Measurements from ENCODE around the gene SMCP.

Gene SMCP

DNA sequence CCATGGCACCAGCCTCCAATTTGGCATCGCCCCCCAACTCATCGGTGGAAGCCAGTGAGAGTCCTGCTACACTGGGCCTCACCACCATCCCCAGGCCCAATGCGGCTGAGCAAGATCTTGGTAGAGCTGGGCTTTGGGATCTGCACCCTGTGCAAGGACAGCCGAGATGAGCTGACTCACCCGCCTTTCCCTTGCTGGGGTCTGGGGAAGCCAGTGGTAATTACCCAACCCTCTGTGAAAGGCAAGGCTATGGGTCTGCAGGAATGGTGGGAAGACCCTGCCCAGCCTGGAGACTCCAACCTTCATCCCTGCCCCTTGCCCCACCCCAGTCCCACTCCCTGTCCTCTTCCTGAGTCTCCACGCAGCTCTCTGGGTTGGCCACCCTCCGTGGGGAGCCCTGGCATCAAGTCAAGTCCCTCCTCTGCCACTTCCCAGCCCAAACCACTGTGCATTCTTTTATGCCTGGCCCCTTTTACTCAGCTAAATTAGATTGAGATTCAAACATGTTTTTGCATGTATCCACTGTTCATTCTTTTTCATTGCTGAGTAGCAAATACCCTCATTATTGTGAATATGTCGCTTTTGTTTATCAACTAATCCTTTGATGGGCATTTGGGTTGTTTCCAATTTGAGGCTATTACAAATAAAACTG lies 8.8 kb downstream of the SMCP start:
- TF ChIP-seq, protein P1, sequence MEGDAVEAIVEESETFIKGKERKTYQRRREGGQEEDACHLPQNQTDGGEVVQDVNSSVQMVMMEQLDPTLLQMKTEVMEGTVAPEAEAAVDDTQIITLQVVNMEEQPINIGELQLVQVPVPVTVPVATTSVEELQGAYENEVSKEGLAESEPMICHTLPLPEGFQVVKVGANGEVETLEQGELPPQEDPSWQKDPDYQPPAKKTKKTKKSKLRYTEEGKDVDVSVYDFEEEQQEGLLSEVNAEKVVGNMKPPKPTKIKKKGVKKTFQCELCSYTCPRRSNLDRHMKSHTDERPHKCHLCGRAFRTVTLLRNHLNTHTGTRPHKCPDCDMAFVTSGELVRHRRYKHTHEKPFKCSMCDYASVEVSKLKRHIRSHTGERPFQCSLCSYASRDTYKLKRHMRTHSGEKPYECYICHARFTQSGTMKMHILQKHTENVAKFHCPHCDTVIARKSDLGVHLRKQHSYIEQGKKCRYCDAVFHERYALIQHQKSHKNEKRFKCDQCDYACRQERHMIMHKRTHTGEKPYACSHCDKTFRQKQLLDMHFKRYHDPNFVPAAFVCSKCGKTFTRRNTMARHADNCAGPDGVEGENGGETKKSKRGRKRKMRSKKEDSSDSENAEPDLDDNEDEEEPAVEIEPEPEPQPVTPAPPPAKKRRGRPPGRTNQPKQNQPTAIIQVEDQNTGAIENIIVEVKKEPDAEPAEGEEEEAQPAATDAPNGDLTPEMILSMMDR (IDR thresholded peaks at IDR 0.05; ENCODE audit: unreplicated experiment in 3 of 3): no peak
- H3K27ac Mint-ChIP-seq: no peak overlapping the region
- H3K9me3 Mint-ChIP-seq: no peaks in the 10 kb centered on the region
- H3K4me1 Mint-ChIP-seq: no peaks in the 10 kb centered on the region
- peaks cover 11% of the 10 kb centered on the region for H3K27me3 Mint-ChIP-seq (ENCODE audit: low read depth)
- no peak overlapping the region for H3K4me3 Mint-ChIP-seq
- H3K36me3 Mint-ChIP-seq (ENCODE audit: low read depth): no peaks in the 10 kb centered on the region

DNA sequence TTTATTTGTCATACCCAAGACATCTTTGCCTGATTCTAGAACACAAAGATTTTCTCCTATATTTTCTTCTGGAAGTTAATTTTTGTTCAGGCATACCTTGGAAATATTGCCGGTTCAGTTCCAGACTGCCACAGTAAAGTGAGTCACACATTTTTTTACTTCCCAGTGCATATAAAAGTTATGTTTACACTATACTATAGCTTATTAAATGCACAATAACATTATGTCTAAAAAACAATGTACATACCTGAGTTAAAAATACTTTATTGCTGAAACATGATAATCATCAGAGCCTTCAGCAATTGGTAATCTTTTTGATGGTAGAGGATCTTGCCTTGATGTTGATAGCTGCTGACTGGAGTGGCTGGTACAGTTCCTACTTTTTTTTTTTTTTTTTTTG lies 10.0 kb downstream of the SMCP start:
- Mint-ChIP-seq H3K27ac (no peak overlapping the region), H3K4me3 (no peak overlapping the region), H3K36me3 (ENCODE audit: low read depth) (no peaks in the 10 kb centered on the region), H3K4me1 (no peaks in the 10 kb centered on the region), H3K27me3 (ENCODE audit: low read depth) (peaks cover 11% of the 10 kb centered on the region), H3K9me3 (no peaks in the 10 kb centered on the region)
- TF ChIP-seq, protein P1 (IDR thresholded peaks at IDR 0.05; ENCODE audit: unreplicated experiment in 3 of 3): no peak

DNA sequence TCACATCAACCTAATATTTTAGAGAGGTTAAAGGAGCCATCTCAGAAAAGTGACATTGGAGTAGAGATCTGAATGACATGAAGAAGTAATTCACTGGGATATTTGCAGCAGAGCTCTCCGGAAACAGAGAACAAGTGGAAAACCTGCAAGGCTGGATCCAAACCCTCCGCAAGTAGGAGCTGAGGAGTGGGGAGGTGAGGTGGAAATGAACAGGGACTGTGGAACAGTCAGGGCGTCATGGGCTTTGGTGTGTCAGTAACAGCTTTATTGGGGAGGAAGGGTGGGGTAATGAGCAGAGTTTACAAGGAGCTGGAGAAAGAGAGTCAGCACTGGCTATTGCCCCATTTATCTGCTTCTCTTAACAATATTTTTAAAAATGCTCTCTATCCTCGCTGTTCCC lies 20.9 kb downstream of the SMCP start:
- peaks cover 9% of the 10 kb centered on the region for H3K27me3 Mint-ChIP-seq (ENCODE audit: low read depth)

DNA sequence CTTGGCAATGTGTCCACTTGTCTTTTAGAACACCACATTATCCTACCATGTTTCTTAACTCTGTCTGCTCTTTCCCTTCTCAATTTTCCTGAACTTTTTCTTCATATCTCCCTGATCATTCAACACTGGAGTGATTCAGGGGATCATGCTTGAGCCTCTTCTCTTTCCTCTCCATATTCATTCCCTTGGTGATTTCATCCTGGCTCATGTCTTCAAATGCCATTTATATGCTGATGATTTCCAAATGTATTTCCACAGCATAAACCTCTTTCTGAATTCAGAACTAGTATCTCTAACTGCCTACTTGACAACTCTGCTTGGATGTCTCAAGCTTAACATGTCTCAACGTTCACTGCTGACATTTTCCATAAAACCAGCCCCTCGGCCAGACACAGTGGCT lies 21.8 kb downstream of the SMCP start:
- H3K27ac Mint-ChIP-seq: no peak overlapping the region
- no peaks in the 10 kb centered on the region for H3K4me1 Mint-ChIP-seq
- TF ChIP-seq, protein P1 (IDR thresholded peaks at IDR 0.05; ENCODE audit: unreplicated experiment in 3 of 3): no peak
- H3K9me3 Mint-ChIP-seq: peaks cover 3% of the 10 kb centered on the region
- no peak overlapping the region for H3K4me3 Mint-ChIP-seq
- peaks cover 9% of the 10 kb centered on the region for H3K27me3 Mint-ChIP-seq (ENCODE audit: low read depth)
- no peaks in the 10 kb centered on the region for H3K36me3 Mint-ChIP-seq (ENCODE audit: low read depth)

More for the DNA sequence above, 20.9 kb downstream of the SMCP start:
- Mint-ChIP-seq H3K9me3 (peaks cover 3% of the 10 kb centered on the region), H3K27ac (no peak overlapping the region), H3K4me1 (no peaks in the 10 kb centered on the region), H3K36me3 (ENCODE audit: low read depth) (no peaks in the 10 kb centered on the region), H3K4me3 (no peak overlapping the region)
- TF ChIP-seq, protein P1 (IDR thresholded peaks at IDR 0.05; ENCODE audit: unreplicated experiment in 3 of 3): no peak

DNA sequence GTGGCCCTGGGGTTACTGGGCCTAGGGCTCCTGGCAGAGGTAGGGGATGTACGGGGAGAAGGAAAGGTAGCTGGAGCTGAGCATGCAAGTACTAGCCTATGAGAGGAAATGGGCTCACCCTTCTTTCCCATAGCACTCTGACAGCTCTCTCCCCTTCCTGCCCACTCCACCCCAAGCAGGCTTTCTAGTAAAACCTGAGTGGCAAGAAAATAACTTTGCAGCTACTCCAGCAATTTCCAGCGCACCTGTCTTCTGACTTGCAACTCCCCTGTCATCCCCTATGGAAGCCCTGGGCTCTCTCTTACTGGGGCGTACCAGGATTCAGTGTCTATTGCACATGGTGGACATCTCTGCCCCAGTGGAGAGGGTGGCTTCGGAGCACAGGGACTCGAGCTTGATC lies 23.5 kb downstream of the SMCP start:
- Mint-ChIP-seq H3K27me3 (ENCODE audit: low read depth) (peaks cover 11% of the 10 kb centered on the region), H3K4me1 (no peaks in the 10 kb centered on the region), H3K27ac (no peak overlapping the region), H3K4me3 (no peak overlapping the region), H3K9me3 (peaks cover 3% of the 10 kb centered on the region), H3K36me3 (ENCODE audit: low read depth) (no peaks in the 10 kb centered on the region)
- TF ChIP-seq, protein P1 (IDR thresholded peaks at IDR 0.05; ENCODE audit: unreplicated experiment in 3 of 3): no peak

DNA sequence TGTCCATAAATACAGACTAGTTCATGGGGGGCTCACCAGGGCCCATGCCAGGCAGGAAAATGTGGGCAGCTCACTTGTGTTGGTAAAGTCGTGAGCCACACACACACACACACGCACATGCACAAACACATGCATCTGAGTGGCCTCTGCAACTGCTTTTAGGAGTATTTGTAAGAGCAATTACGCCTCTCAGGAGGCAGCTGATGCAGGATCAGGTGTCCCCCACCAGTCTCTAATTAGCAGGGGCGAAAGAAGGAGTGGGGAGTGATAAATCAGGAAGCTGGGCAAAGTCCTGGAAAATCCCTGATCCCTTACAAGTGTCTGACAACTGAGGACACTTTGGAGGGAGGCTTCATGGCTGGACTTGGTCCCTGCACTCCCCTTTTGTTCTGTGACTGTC lies 24.5 kb downstream of the SMCP start:
- no peaks in the 10 kb centered on the region for H3K36me3 Mint-ChIP-seq (ENCODE audit: low read depth)
- peaks cover 11% of the 10 kb centered on the region for H3K27me3 Mint-ChIP-seq (ENCODE audit: low read depth)
- H3K4me3 Mint-ChIP-seq: no peak overlapping the region
- TF ChIP-seq, protein P1 (IDR thresholded peaks at IDR 0.05; ENCODE audit: unreplicated experiment in 3 of 3): no peak
- no peak overlapping the region for H3K27ac Mint-ChIP-seq
- peaks cover 3% of the 10 kb centered on the region for H3K9me3 Mint-ChIP-seq
- H3K4me1 Mint-ChIP-seq: no peaks in the 10 kb centered on the region

Measured in nephron (organoid).